Activated naive CD4-positive, alpha-beta T cell treated with anti-CD3 and anti-CD28 coated beads, Interleukin-2, amount 50 U/mL, for 24 hours (primary cell): Measurements from ENCODE around the gene CPNE5.

Experiments used
- H3K27ac Mint-ChIP-seq: one replicate; pipeline ENCODE4 v1.8.0; 2021; ENCODE audit warnings: mild to moderate bottlenecking, mixed read lengths
- H3K27me3 Mint-ChIP-seq: one replicate; pipeline ENCODE4 v1.8.0; 2021; ENCODE audit warnings: mixed read lengths
- H3K36me3 Mint-ChIP-seq: one replicate; pipeline ENCODE4 v1.8.0; 2021; ENCODE audit warnings: mixed read lengths
- H3K4me1 Mint-ChIP-seq: one replicate; pipeline ENCODE4 v1.8.0; 2021; ENCODE audit warnings: mixed read lengths
- H3K4me3 Mint-ChIP-seq: one replicate; pipeline ENCODE4 v1.8.0; 2021; ENCODE audit warnings: mild to moderate bottlenecking, mixed read lengths
- H3K9me3 Mint-ChIP-seq: one replicate; pipeline ENCODE4 v1.8.0; 2021; ENCODE audit warnings: mixed read lengths

The CPNE5 gene

GRCh38 chr6:36700071-36700812 is 139.0 kb downstream of the CPNE5 start:
- Mint-ChIP-seq H3K4me1 (peaks cover 3% of the 10 kb centered on the region), H3K4me3 (no peak overlapping the region)

GRCh38 chr6:36699348-36699747 is 139.9 kb downstream of the CPNE5 start:
- Mint-ChIP-seq H3K27me3 (no peaks in the 10 kb centered on the region), H3K9me3 (no peaks in the 10 kb centered on the region), H3K4me1 (peaks cover 4% of the 10 kb centered on the region), H3K36me3 (no peaks in the 10 kb centered on the region), H3K4me3 (no peak overlapping the region), H3K27ac (no peak overlapping the region)

More at GRCh38 chr6:36700071-36700812, 139.0 kb downstream of the CPNE5 start:
- Mint-ChIP-seq H3K36me3 (no peaks in the 10 kb centered on the region), H3K27ac (no peak overlapping the region), H3K9me3 (no peaks in the 10 kb centered on the region), H3K27me3 (no peaks in the 10 kb centered on the region)

- H3K27ac Mint-ChIP-seq, result no peak overlapping the region
- no peaks in the 10 kb centered on the region for H3K9me3 Mint-ChIP-seq
- no peaks in the 10 kb centered on the region for H3K36me3 Mint-ChIP-seq
- peaks cover 4% of the 10 kb centered on the region for H3K4me1 Mint-ChIP-seq
- H3K4me3 Mint-ChIP-seq, result no peak overlapping the region
- no peaks in the 10 kb centered on the region for H3K27me3 Mint-ChIP-seq
Observed at GRCh38 chr6:36698871-36699271, 140.4 kb downstream of the CPNE5 start.

GRCh38 chr6:36698196-36698595 is 141.0 kb downstream of the CPNE5 start:
- H3K36me3 Mint-ChIP-seq, result no peaks in the 10 kb centered on the region
- H3K4me1 Mint-ChIP-seq, result peaks cover 4% of the 10 kb centered on the region
- H3K9me3 Mint-ChIP-seq, result no peaks in the 10 kb centered on the region
- no peak overlapping the region for H3K27ac Mint-ChIP-seq
- no peaks in the 10 kb centered on the region for H3K27me3 Mint-ChIP-seq
- no peak overlapping the region for H3K4me3 Mint-ChIP-seq

GRCh38 chr6:36697481-36697903 is 141.8 kb downstream of the CPNE5 start, which contains the start of gene RAB44:
TSS of gene RAB44 (plus strand) at chr6:36697826. CDS start at chr6:36704236, 6,410 bp downstream.
- Mint-ChIP-seq H3K27me3 (no peaks in the 10 kb centered on the region), H3K9me3 (no peaks in the 10 kb centered on the region), H3K4me3 (no peak within 1 kb of the TSS), H3K36me3 (no peaks in the 10 kb centered on the region), H3K27ac (no peak within 1 kb of the TSS), H3K4me1 (peaks cover 8% of the 10 kb centered on the region)

- H3K27ac Mint-ChIP-seq, result no peak overlapping the region
- no peaks in the 10 kb centered on the region for H3K27me3 Mint-ChIP-seq
- H3K4me1 Mint-ChIP-seq, result peaks cover 11% of the 10 kb centered on the region
- H3K36me3 Mint-ChIP-seq, result no peaks in the 10 kb centered on the region
- H3K4me3 Mint-ChIP-seq, result no peak overlapping the region
- no peaks in the 10 kb centered on the region for H3K9me3 Mint-ChIP-seq
Observed at GRCh38 chr6:36695414-36695813, 143.8 kb downstream of the CPNE5 start.

GRCh38 chr6:36694616-36695015 is 144.6 kb downstream of the CPNE5 start:
- Mint-ChIP-seq H3K27ac (no peak overlapping the region), H3K4me3 (no peak overlapping the region), H3K9me3 (no peaks in the 10 kb centered on the region), H3K27me3 (no peaks in the 10 kb centered on the region), H3K4me1 (peaks cover 11% of the 10 kb centered on the region), H3K36me3 (no peaks in the 10 kb centered on the region)

GRCh38 chr6:36692861-36693702 is 146.2 kb downstream of the CPNE5 start:
- Mint-ChIP-seq H3K27me3 (no peaks in the 10 kb centered on the region), H3K27ac (no peak overlapping the region), H3K4me3 (no peak overlapping the region), H3K9me3 (no peaks in the 10 kb centered on the region), H3K4me1 (peaks cover 11% of the 10 kb centered on the region), H3K36me3 (no peaks in the 10 kb centered on the region)

- Mint-ChIP-seq H3K27me3 (no peaks in the 10 kb centered on the region), H3K27ac (no peak overlapping the region), H3K4me3 (no peak overlapping the region), H3K4me1 (peaks cover 11% of the 10 kb centered on the region), H3K9me3 (no peaks in the 10 kb centered on the region), H3K36me3 (no peaks in the 10 kb centered on the region)
Observed at GRCh38 chr6:36692220-36692619, 147.0 kb downstream of the CPNE5 start.

GRCh38 chr6:36691612-36692011 is 147.6 kb downstream of the CPNE5 start:
- no peak overlapping the region for H3K27ac Mint-ChIP-seq
- H3K9me3 Mint-ChIP-seq, result no peaks in the 10 kb centered on the region
- H3K36me3 Mint-ChIP-seq, result no peaks in the 10 kb centered on the region
- peaks cover 11% of the 10 kb centered on the region for H3K4me1 Mint-ChIP-seq
- H3K4me3 Mint-ChIP-seq, result no peak overlapping the region
- H3K27me3 Mint-ChIP-seq, result no peaks in the 10 kb centered on the region

GRCh38 chr6:36691011-36691410 is 148.2 kb downstream of the CPNE5 start:
- Mint-ChIP-seq H3K9me3 (no peaks in the 10 kb centered on the region), H3K4me3 (no peak overlapping the region), H3K4me1 (peaks cover 11% of the 10 kb centered on the region), H3K27me3 (no peaks in the 10 kb centered on the region), H3K36me3 (no peaks in the 10 kb centered on the region), H3K27ac (no peak overlapping the region)
